Measurements from ENCODE around the gene SYNGR2. TPM values are rescaled to one million over a fixed set of nuclear protein-coding genes. Genes with fewer than 3 reads are reported as not detected.

The SYNGR2 gene
- total RNA-seq, 1 donor from 2014 or later = 93.5 TPM

GRCh38 chr17:78142119-78142861, 26.1 kb upstream of the SYNGR2 start:
- no peak for DNase-seq (ENCODE audit: low spot score)

- DNase-seq (ENCODE audit: low spot score) = no peak
These were observed 24.9 kb upstream of the SYNGR2 start for GRCh38 chr17:78143214-78144146.

DNA sequence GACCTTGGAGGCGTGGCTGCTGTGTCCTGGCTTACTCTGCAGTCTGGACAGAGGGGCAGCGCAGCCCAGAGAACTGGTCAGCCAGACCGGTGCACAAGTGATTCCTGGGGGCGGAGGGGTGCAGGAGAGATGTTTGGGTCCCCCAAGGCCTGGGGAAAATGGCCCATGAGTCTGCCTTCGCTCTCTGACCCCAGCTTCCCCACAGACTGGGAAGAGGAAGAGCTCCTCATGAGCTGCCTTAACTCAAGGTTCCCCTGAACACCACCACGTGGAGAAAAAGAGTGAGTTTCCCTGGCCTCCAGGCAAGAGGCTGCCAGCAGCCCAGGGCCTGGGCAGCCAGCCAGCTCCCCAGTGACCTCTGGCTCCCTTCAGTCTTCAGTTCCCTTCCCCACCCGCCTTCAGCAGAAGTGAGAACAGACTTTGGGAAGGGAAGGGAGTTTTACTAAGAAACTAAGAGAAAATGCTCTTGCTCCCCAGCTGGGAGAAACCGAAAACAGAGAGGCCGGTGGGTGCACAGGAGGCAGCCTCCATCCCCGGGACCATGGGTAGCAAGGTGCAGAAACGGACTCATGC, 24.1 kb upstream of the SYNGR2 start:
- DNase-seq (ENCODE audit: low spot score) = no peak

- DNase-seq (ENCODE audit: low spot score) = no peak
These were observed 23.4 kb upstream of the SYNGR2 start for GRCh38 chr17:78144736-78145641.

DNA sequence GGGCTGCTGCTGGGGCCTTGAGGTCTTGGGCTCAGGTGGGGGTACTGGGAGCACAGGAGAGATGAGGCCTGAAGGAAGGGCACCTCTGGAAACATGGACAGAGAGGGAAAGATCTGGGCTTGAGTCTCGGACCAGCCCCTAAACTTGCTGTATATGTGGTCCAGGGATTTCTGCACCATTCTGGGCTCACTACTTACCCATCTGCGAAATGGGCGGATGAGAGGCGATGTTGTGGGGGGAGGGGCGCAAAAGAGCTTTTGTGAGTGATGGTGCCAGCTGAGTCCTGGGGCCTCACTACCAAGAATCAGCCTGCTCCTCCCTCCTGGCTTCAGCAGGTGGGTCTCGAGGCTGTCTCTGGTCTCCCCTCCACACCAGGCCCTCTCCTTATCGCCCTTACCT, 21.9 kb upstream of the SYNGR2 start:
- no peak for DNase-seq (ENCODE audit: low spot score)

DNA sequence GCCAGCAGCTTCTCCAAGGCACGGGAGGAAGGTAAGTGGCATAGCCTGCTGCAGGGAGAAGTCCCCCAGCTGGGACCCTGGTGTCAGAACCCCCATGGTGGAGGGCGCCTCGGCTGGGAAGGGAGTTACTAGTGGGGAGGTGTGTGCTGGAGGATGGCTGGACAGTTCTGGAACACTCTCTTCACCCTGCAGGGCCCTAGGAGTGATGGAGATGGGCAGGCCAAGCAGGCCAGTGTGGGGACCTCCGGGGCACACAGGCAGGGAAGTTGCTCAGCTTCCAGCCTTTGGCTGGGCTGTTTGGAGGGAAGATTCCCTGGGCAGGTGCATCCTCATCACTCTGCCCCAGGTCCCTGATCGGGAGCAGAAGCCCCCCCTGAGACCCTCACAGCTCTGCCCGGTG, 21.5 kb upstream of the SYNGR2 start:
- DNase-seq (ENCODE audit: low spot score) = no peak

DNA sequence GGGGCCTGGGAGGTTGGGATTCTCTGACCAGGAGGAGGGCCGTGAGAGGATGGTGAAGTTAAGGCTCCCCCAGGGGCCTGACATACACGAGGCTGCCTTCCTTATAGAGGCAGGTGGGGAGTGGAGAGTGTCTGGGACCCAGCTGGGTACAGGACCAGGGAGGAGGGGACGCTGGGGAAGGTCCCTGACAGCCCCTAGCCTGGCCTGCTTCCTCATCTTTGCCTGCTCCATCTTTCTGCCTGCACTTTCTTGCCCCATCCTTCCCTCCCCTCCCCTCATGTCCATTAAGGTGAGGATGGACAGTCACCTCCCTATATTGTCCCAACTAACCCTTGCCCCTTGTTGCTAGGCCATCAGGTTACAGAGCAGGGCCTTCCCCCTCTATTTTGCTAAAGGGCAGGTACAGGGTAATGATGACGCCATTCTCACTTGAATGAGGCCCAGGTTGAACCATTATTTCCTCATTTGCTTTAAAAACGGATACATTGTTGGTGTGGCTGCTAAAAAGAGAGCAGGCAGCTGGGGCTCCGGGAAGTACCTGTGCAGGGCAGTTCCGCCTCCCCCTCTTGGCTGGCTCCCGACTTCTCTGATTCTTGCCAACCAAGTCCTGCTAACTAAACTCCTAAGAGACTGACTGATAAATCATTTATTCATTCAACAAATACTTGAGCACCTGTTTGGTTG, 20.9 kb upstream of the SYNGR2 start:
- no peak for DNase-seq (ENCODE audit: low spot score)

DNA sequence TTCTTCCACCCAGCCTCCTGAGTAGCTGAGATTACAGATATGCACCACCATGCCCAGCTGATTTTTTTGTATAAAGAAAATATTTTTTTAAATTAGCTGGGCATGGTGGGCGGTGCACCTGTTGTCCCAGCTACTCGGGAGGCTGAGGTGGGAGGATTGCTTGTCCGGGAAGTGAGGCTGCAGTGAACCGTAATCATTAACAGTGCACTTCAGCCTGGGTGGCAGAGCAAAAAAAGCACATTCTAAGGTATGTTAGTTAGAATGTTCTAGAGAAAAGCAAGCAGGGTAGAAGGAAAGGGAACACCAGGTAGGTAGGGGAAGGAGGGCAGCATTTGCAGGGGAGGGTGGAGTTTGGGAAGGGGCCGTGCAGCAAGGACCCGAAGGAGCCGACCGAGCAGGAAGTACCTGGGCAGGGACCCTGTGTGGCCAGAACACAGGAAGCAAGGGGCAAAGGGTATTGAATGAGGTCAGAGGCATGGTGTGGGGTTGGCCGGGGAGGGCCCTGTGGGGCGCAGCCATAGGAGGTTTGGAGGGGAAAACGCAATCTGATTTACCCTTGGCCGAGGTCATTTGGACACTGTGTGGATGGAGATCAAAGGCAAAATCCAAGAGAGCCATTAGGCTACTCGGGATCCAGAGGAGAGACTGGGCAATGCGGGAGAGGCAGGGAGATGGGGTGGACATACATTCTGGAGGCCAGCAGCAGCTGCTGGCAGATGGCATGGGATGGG, 19.9 kb upstream of the SYNGR2 start:
- DNase-seq (ENCODE audit: low spot score) = no peak

DNA sequence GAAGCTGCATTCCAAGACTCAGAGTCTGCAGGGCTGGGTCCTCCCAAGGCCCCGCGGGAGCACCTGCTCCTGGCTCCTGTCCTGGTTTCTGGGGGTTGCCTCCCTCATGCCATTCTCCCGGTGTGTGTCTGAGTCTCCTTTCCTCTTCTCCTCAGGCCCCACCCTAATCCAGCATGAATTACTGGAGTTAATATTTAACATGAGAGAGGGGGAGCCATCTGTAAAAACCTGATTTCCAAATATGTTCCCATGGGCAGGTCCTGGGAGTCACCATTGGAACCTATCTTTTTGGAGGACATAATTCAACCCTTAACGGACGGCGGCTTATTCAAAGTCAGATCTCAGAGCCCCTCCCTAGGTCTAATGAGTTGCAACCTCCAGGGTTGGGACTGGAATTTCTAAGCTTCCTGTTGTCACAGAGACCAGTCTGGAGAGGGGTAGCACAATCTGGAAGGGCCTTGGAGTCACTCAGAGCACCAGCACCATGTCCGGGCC, 16.8 kb upstream of the SYNGR2 start:
- no peak for DNase-seq (ENCODE audit: low spot score)

- DNase-seq (ENCODE audit: low spot score) = no peak
These were observed 13.2 kb upstream of the SYNGR2 start for GRCh38 chr17:78154903-78155811.

- DNase-seq (ENCODE audit: low spot score) = no peak
These were observed 8.7 kb upstream of the SYNGR2 start for GRCh38 chr17:78159575-78160158.

GRCh38 chr17:78163881-78164747, 4.3 kb upstream of the SYNGR2 start:
- no peak for DNase-seq (ENCODE audit: low spot score)

GRCh38 chr17:78164748-78165607, 3.4 kb upstream of the SYNGR2 start:
- DNase-seq (ENCODE audit: low spot score) = no peak

DNA sequence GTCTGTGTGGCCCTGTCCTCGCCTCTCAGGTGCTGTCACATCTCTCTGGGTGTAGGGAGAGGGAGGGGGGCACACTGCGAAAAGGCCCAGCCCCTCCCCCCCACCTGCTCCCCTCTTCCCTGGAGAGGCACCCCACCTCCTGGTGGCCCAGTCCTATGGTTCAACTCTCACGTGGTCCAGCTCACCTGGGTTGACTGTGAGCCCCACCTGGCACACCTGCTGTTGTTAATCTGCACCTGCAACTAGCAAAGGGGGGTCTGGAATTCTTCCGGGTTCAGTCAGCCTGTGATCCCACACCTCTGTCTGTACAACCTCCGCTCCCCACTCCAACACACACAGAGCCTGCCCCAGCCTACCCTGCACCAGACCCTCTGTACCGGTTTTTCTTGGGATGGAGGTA, 2.0 kb upstream of the SYNGR2 start:
- no peak for DNase-seq (ENCODE audit: low spot score)

GRCh38 chr17:78168903-78169793, 767 bp downstream of the SYNGR2 start:
- no peak for DNase-seq (ENCODE audit: low spot score)

Data from mesenteric fat pad (tissue), 1 donor.